Lower leg skin (tissue), 4 donors: Measurements from ENCODE around the gene OGFR. TPM values are rescaled to one million over a fixed set of nuclear protein-coding genes. Genes with fewer than 3 reads are reported as not detected.

ENCODE experiments used
- DNase-seq, 2 donors: peaks; one replicate each; pipeline ENCODE4 v3.0.0-alpha.2; 2019; ENCODE audit warnings: low spot score in 2 of 2
- H3K4me3 ChIP-seq: fragments of 200-600 bp; sonication (generic); 2 replicates; pipeline ENCODE4 v1.5.1; 2017; ENCODE audit warnings: mild to moderate bottlenecking, low read depth; ENCODE audit not compliant: poor library complexity, severe bottlenecking
- POLR2A ChIP-seq, 2 donors: fragments of 450-650 bp; IDR thresholded peaks; one replicate each; pipeline ENCODE4 v1.6.1; 2016 to 2017; ENCODE audit warnings: antibody characterized with exemption in 2 of 2, mild to moderate bottlenecking in 1 of 2, moderate library complexity in 1 of 2
- WGBS, 2 donors: methylation state at CpG; one replicate each; pipeline ENCODE4 v1.1.5; 2018; 5-methylcytosine and 5-hydroxymethylcytosine counted together
- intact Hi-C: fragments of 100-400 bp; cut with DNase I; formaldehyde crosslinking; loops from one replicate; pipeline ENCODE4 v1.15.0; 2023; ENCODE audit warnings: low total_unique reads
- total RNA-seq, 4 donors: library from RNA; depleted of rRNA; stranded (reverse); fragments of >200 nt; gene quantifications; one replicate each; pipeline ENCODE4 v1.1.0, GENCODE V29; 2016
- TF ChIP-seq, protein P1 (sequence below), 3 donors: fragments of 450-650 bp; IDR thresholded peaks; one replicate each; pipeline ENCODE4 v1.5.1; 2016; ENCODE audit warnings: antibody characterized with exemption in 3 of 3, mild to moderate bottlenecking in 3 of 3, moderate library complexity in 2 of 3

OGFR gene
- total RNA-seq, 4 donors from 2014 or later = 50.3 to 76.9 (median 58.5) TPM

DNA sequence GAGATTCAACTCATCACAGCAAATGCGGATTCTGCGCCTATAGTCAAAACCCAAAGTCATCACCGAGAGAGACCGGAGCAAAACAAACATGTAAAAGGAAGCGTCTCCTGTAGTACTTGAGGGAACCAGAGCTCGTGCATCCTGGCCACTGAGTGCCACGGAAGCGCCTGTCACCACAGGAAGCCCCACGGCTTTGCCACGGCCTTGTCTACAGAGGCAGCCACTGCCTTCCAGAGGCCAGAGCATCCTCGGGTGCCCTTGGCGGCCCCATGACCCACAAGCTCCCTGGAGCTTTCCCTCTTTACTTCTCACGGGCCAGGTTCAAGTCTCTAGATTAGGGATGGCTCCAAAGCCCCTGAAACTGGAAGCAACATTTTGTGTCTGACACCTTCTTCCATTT is 49.5 kb downstream of the OGFR start:
- intact Hi-C loops = no loop called here
- TF ChIP-seq, protein P1, sequence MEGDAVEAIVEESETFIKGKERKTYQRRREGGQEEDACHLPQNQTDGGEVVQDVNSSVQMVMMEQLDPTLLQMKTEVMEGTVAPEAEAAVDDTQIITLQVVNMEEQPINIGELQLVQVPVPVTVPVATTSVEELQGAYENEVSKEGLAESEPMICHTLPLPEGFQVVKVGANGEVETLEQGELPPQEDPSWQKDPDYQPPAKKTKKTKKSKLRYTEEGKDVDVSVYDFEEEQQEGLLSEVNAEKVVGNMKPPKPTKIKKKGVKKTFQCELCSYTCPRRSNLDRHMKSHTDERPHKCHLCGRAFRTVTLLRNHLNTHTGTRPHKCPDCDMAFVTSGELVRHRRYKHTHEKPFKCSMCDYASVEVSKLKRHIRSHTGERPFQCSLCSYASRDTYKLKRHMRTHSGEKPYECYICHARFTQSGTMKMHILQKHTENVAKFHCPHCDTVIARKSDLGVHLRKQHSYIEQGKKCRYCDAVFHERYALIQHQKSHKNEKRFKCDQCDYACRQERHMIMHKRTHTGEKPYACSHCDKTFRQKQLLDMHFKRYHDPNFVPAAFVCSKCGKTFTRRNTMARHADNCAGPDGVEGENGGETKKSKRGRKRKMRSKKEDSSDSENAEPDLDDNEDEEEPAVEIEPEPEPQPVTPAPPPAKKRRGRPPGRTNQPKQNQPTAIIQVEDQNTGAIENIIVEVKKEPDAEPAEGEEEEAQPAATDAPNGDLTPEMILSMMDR (IDR thresholded peaks at IDR 0.05) = no peak
- TF ChIP-seq POLR2A (IDR thresholded peaks at IDR 0.05) = no peak
- WGBS, 2 donors = 92 to 96% methylated on average over 12 to 13 of the region's 13 CpGs
- H3K4me3 ChIP-seq = no peak overlapping the region
- DNase-seq = no peak

DNA sequence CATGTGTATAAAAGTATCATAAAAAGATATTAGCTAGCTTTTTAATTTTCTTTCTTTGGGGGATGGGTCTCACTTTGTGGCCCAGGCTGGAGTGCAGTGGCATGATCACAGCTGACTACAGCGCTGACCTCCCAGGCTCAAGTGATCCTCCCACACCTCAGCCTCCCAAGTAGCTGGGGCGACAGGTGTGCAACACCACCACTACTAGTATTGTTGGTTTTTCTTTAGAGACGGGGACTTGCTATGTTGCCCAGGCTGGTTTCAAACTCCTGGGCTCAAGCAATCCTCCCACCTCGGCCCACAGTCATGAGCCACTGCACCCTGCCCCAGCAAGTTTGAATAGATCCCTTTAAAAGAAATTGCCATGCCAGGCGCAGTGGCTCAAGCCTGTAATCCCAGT is 50.5 kb downstream of the OGFR start:
- no peak overlapping the region for H3K4me3 ChIP-seq
- DNase-seq = no peak
- WGBS, 2 donors = 97 to 99% methylated on average over 5 of the region's 5 CpGs
- TF ChIP-seq POLR2A (IDR thresholded peaks at IDR 0.05) = no peak
- TF ChIP-seq, protein P1 (IDR thresholded peaks at IDR 0.05) = no peak
- intact Hi-C loops = no loop called here

DNA sequence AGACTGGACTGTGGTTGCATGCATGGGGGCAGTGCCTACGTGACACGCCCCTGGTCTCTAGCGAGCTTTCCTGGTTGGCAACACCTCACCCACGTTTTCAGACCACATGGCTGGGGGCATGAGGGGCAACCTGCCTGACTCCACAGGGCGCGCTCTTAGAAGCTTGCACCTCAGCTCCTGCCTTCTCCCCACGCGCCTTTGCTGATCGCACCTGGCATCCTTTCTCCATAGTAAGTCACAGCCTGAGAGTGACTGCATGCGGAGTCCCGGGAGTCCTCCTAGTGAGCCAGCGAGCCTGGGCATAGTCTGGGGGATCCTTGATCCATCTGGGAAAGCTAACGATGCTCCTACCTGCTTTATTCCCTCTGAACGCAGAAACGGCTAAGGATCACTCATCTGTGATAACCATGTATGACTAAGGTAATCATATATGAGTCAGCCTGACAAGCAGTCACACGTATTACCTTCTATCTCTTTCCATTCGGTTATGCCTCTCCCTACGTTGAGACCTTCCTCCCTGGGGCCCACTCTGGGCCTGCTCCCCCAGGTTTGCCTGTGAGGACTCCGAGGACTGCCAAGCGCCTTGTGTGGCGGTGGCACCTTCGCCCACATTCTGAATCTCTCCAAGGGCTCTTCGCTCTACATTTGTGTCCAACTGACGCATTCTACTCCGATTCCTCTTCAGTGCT is 52.4 kb downstream of the OGFR start:
- intact Hi-C loops = no loop called here

DNA sequence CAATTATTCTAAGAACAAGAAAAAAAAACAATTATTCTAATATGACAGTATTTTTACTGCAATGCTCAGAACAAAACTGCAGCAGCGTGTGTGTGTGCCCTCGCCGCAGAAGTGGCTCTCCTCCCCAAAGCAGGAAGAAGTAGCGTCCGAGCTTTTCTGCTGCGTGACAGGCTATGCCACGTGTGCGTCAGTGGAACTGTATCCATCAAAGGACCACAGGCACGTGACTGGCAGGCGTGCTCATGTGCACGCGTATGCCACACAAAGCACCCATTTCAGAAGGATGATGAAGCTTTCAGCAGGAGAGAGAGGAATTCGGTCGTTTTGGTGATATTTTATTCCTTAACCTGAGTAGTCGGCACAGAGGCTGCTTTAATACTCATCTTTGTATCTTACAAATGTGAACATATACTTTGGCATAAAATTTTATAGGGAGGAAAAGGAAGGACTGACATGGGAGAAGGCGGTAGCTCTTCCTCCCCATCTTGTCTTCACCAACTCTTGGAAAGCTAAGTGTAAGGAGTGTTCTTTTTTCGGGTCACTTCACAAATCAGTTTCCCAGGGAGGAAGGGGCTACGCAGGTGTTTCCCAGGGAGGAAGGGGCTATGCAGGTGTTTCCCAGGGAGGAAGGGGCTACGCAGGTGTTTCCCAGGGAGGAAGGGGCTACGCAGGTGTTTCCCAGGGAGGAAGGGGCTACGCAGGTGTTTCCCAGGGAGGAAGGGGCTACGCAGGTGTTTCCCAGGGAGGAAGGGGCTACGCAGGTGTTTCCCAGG is 53.6 kb downstream of the OGFR start:
- H3K4me3 ChIP-seq = no peak overlapping the region
- intact Hi-C loops = no loop called here
- TF ChIP-seq, protein P1 (IDR thresholded peaks at IDR 0.05) = no peak
- no peak for TF ChIP-seq POLR2A (IDR thresholded peaks at IDR 0.05)
- WGBS, 2 donors = 83 to 91% methylated on average over 20 to 21 of the region's 23 CpGs
- no peak for DNase-seq

More for the DNA sequence above, 52.4 kb downstream of the OGFR start:
- no peak for TF ChIP-seq POLR2A (IDR thresholded peaks at IDR 0.05)
- WGBS, 2 donors = 63% methylated on average over 25 of the region's 25 CpGs
- DNase-seq = no peak
- H3K4me3 ChIP-seq = no peak overlapping the region

DNA sequence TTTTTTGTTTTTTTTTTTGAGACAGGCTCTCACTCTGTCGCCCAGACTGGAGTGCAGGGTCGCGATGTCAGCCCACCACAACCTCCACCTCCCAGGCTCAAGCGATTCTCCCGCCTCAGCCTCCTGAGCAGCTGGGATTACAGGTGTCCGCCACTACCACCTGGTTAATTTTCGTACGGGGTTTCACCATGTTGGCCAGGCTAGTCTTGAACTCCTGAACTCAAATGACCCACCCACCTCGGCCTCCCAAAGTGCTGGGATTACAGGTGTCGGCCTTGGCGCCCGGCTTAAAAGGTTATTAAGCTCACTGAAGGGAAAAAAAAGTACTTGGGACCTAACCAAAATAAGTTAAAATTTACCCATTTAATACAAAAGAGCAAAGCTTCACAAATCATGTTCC is 55.1 kb downstream of the OGFR start:
- TF ChIP-seq POLR2A (IDR thresholded peaks at IDR 0.05) = no peak
- TF ChIP-seq, protein P1 (IDR thresholded peaks at IDR 0.05) = no peak
- intact Hi-C loops = no loop called here

DNA sequence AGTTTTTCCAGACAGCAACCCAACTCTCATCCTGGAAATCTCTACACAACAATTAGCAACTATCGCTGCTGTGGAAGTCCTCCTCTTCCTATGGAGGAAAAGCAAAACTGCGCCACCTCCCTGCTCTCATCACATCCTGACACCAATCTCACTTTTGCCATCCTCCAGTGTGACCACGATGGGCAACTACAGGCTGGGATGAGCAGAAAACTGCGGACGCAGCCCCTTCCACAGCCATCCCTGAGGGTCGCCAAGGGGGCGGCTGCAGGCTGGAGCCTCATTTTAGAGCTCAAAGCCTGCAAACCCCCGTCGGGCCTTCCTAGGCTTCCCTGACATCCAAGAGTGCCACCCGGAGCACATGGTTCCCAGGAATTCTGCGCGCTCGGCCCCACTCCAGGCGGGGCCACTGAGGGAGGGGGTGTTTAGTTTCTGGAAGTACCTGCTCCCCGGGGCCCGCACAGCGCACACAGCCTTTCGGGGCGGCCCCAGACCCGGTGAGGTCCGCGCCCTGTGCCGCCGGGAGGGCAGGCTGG is 55.8 kb downstream of the OGFR start:
- WGBS, 2 donors = 17 to 21% methylated on average over 9 to 24 of the region's 24 CpGs
- TF ChIP-seq, protein P1 (IDR thresholded peaks at IDR 0.05) = no peak
- TF ChIP-seq POLR2A (IDR thresholded peaks at IDR 0.05) = no peak
- intact Hi-C loops = no loop called here
- H3K4me3 ChIP-seq = peak overlapping the region; percentile 13
- DNase-seq = no peak

More for the DNA sequence above, 55.1 kb downstream of the OGFR start:
- no peak for DNase-seq
- no peak overlapping the region for H3K4me3 ChIP-seq
- WGBS, 2 donors = 86 to 89% methylated on average over 12 of the region's 12 CpGs
